Loucy (cell line): ENCODE data around the gene CLINT1.

Experiments used
- H2AFZ ChIP-seq: fragments of 200-600 bp; sonication (generic); 2 replicates; pipeline ENCODE4 v1.6.0; 2016; ENCODE audit warnings: antibody characterized with exemption, mild to moderate bottlenecking, low read length, moderate library complexity
- H3F3A ChIP-seq: fragments of 200-600 bp; 2 replicates; pipeline ENCODE4 v1.6.0; 2016; ENCODE audit warnings: antibody characterized with exemption, low read depth, mild to moderate bottlenecking
- H3K27me3 ChIP-seq: fragments of 200-600 bp; sonication (generic); 2 replicates; pipeline ENCODE4 v1.6.1; 2014; ENCODE audit warnings: low read length, mild to moderate bottlenecking; ENCODE audit not compliant: insufficient read depth, poor library complexity, severe bottlenecking
- H3K36me3 ChIP-seq: fragments of 200-600 bp; sonication (generic); 2 replicates; pipeline ENCODE4 v1.6.1; 2016; ENCODE audit warnings: low read length; ENCODE audit not compliant: insufficient read depth
- H3K4me1 ChIP-seq: fragments of 200-600 bp; sonication (generic); 2 replicates; pipeline ENCODE4 v1.5.1; 2014; ENCODE audit warnings: low read length, mild to moderate bottlenecking; ENCODE audit not compliant: insufficient read depth, poor library complexity, severe bottlenecking
- H3K4me2 ChIP-seq: fragments of 200-600 bp; sonication (generic); 2 replicates; pipeline ENCODE4 v1.6.0; 2014; ENCODE audit warnings: antibody characterized with exemption, low read length, low read depth, mild to moderate bottlenecking; ENCODE audit not compliant: poor library complexity, severe bottlenecking
- H3K4me3 ChIP-seq: fragments of 200-600 bp; sonication (generic); 2 replicates; pipeline ENCODE4 v1.5.1; 2014; ENCODE audit warnings: low read length, mild to moderate bottlenecking, mixed read lengths; ENCODE audit not compliant: poor library complexity, severe bottlenecking
- H3K79me2 ChIP-seq: fragments of 200-600 bp; sonication (generic); 2 replicates; pipeline ENCODE4 v1.6.1; 2014; ENCODE audit warnings: low read length; ENCODE audit not compliant: insufficient read depth
- H3K9ac ChIP-seq: fragments of 200-600 bp; sonication (generic); 2 replicates; pipeline ENCODE4 v1.6.0; 2014; ENCODE audit warnings: mild to moderate bottlenecking, low read depth, low read length, moderate library complexity; ENCODE audit not compliant: poor library complexity, severe bottlenecking
- H3K9me2 ChIP-seq: fragments of 200-600 bp; sonication (generic); replicated peaks from 2 replicates; pipeline ENCODE4 v1.6.1; 2016; ENCODE audit warnings: low read depth, low read length, mixed read lengths
- H3K9me3 ChIP-seq: fragments of 200-600 bp; sonication (generic); 2 replicates; pipeline ENCODE4 v1.6.1; 2014; ENCODE audit warnings: mild to moderate bottlenecking, antibody characterized with exemption, low read length, low read depth; ENCODE audit not compliant: insufficient read depth
- H4K20me1 ChIP-seq: fragments of 200-600 bp; sonication (generic); 2 replicates; pipeline ENCODE4 v1.6.0; 2014; ENCODE audit warnings: antibody characterized with exemption, low read length, mild to moderate bottlenecking; ENCODE audit not compliant: insufficient read depth, poor library complexity, severe bottlenecking
- EZH2phosphoT487 ChIP-seq: fragments of 200-600 bp; IDR thresholded peaks from 2 replicates; pipeline ENCODE4 v1.6.1; 2018; ENCODE audit warnings: antibody characterized with exemption, mild to moderate bottlenecking, moderate library complexity, borderline replicate concordance
- TF ChIP-seq, protein P1 (sequence below): fragments of 200-600 bp; sonication (generic); conservative IDR thresholded peaks from 2 replicates; pipeline ENCODE4 v1.5.1; 2014; ENCODE audit warnings: mild to moderate bottlenecking, antibody characterized with exemption, low read length

Gene CLINT1

GRCh38 chr5:157770665-157771064 lies 88.3 kb downstream of the CLINT1 start:
- Histone ChIP-seq H3F3A (no peaks in the 10 kb centered on the region), H3K9me3 (no peaks in the 10 kb centered on the region), H3K27me3 (no peaks in the 10 kb centered on the region), H4K20me1 (no peaks in the 10 kb centered on the region), H3K79me2 (no peaks in the 10 kb centered on the region), H3K4me1 (no peaks in the 10 kb centered on the region), H3K9ac (no peak overlapping the region), H3K9me2 (no peaks in the 10 kb centered on the region), H2AFZ (no peak overlapping the region), H3K36me3 (no peaks in the 10 kb centered on the region), H3K4me2 (no peak overlapping the region), H3K4me3 (no peak overlapping the region)
- TF ChIP-seq EZH2phosphoT487 = no peak
- TF ChIP-seq, protein P1, sequence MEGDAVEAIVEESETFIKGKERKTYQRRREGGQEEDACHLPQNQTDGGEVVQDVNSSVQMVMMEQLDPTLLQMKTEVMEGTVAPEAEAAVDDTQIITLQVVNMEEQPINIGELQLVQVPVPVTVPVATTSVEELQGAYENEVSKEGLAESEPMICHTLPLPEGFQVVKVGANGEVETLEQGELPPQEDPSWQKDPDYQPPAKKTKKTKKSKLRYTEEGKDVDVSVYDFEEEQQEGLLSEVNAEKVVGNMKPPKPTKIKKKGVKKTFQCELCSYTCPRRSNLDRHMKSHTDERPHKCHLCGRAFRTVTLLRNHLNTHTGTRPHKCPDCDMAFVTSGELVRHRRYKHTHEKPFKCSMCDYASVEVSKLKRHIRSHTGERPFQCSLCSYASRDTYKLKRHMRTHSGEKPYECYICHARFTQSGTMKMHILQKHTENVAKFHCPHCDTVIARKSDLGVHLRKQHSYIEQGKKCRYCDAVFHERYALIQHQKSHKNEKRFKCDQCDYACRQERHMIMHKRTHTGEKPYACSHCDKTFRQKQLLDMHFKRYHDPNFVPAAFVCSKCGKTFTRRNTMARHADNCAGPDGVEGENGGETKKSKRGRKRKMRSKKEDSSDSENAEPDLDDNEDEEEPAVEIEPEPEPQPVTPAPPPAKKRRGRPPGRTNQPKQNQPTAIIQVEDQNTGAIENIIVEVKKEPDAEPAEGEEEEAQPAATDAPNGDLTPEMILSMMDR = no peak

DNA sequence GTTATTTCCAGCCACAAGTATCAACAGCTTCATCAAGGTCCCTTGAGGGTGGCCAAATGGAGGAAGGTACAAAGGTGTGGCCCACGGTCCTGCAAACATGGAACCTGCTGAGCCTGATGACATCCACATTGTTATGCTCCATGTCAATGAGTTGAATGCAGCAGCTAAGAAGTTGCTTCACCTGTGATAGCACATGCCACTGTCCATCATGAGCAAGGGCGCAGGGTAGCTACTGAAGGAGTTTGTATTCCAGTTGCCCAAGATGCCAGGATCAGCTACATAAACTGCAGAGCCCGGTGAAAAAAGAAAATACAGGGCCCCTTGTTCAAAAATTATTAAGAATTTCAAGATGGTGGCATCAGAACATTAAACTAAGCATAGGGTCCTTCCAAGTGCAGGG lies 91.3 kb downstream of the CLINT1 start:
- Histone ChIP-seq H3K36me3 (no peaks in the 10 kb centered on the region), H2AFZ (no peak overlapping the region), H3K4me3 (no peak overlapping the region), H3K27me3 (no peaks in the 10 kb centered on the region), H3K9me2 (no peaks in the 10 kb centered on the region), H3F3A (no peaks in the 10 kb centered on the region), H3K9ac (no peak overlapping the region), H3K9me3 (no peaks in the 10 kb centered on the region), H3K4me1 (no peaks in the 10 kb centered on the region), H3K4me2 (no peak overlapping the region), H4K20me1 (no peaks in the 10 kb centered on the region), H3K79me2 (no peaks in the 10 kb centered on the region)
- no peak for TF ChIP-seq EZH2phosphoT487
- TF ChIP-seq, protein P1 = no peak

GRCh38 chr5:157766902-157767301 lies 92.0 kb downstream of the CLINT1 start:
- Histone ChIP-seq H3K9me3 (no peaks in the 10 kb centered on the region), H3K9me2 (no peaks in the 10 kb centered on the region), H3K4me1 (no peaks in the 10 kb centered on the region), H3K36me3 (no peaks in the 10 kb centered on the region), H3K9ac (no peak overlapping the region), H4K20me1 (no peaks in the 10 kb centered on the region), H3K4me2 (no peak overlapping the region), H2AFZ (no peak overlapping the region), H3K79me2 (no peaks in the 10 kb centered on the region), H3K4me3 (no peak overlapping the region), H3F3A (no peaks in the 10 kb centered on the region), H3K27me3 (no peaks in the 10 kb centered on the region)
- no peak for TF ChIP-seq EZH2phosphoT487
- TF ChIP-seq, protein P1 = no peak
